Activated CD4-positive, alpha-beta T cell treated with anti-CD3 and anti-CD28 coated beads for 48 hours (primary cell): ENCODE measurements around the gene LSG1.

Experiments
- DNase-seq: peaks from one replicate; pipeline ENCODE4 v3.0.0-alpha.2; 2020

The LSG1 gene

GRCh38 chr3:194671900-194672808 lies at the start of gene LSG1:
TSS of gene LSG1 (minus strand) at chr3:194672191. CDS start at chr3:194672162, 29 bp downstream.
- DNase-seq, result peak; percentile 93

GRCh38 chr3:194720048-194720447 lies 48.1 kb upstream of the LSG1 start:
- DNase-seq, result no peak

- DNase-seq, result no peak
Observed at GRCh38 chr3:194718079-194718478, 46.1 kb upstream of the LSG1 start.

- DNase-seq, result no peak
Observed at GRCh38 chr3:194715022-194715800, 43.2 kb upstream of the LSG1 start.

- no peak for DNase-seq
Observed at GRCh38 chr3:194714564-194714963, 42.6 kb upstream of the LSG1 start.

- DNase-seq, result no peak
Observed at GRCh38 chr3:194714137-194714455, 42.1 kb upstream of the LSG1 start.

GRCh38 chr3:194713299-194714136 lies 41.5 kb upstream of the LSG1 start:
- no peak for DNase-seq

GRCh38 chr3:194711913-194712312 lies 39.9 kb upstream of the LSG1 start:
- no peak for DNase-seq

- no peak for DNase-seq
Observed at GRCh38 chr3:194711286-194711685, 39.3 kb upstream of the LSG1 start.

GRCh38 chr3:194707147-194707540 lies 35.2 kb upstream of the LSG1 start:
- no peak for DNase-seq

GRCh38 chr3:194705761-194706160 lies 33.8 kb upstream of the LSG1 start:
- no peak for DNase-seq

GRCh38 chr3:194705227-194705626 lies 33.2 kb upstream of the LSG1 start:
- no peak for DNase-seq

GRCh38 chr3:194702545-194702944 lies 30.6 kb upstream of the LSG1 start:
- DNase-seq, result no peak

GRCh38 chr3:194696702-194697101 lies 24.7 kb upstream of the LSG1 start:
- DNase-seq, result no peak

- no peak for DNase-seq
Observed at GRCh38 chr3:194691481-194692283, 19.7 kb upstream of the LSG1 start.

GRCh38 chr3:194690501-194691372 lies 18.7 kb upstream of the LSG1 start:
- no peak for DNase-seq

GRCh38 chr3:194689493-194689944 lies 17.5 kb upstream of the LSG1 start:
- DNase-seq, result no peak

- DNase-seq, result no peak
Observed at GRCh38 chr3:194688946-194689345, 17.0 kb upstream of the LSG1 start.

- DNase-seq, result peak; percentile 26
Observed at GRCh38 chr3:194688200-194688740, 16.3 kb upstream of the LSG1 start.

GRCh38 chr3:194687638-194688199 lies 15.7 kb upstream of the LSG1 start:
- DNase-seq, result peak; percentile 87
